Right lung (tissue), 5 donors: ENCODE data around the gene ADRA1B. TPM values are rescaled to one million over a fixed set of nuclear protein-coding genes. Genes with fewer than 3 reads are reported as not detected.

Experiments
- DNase-seq, 2 donors: peaks; one replicate each; pipeline ENCODE4 v3.0.0-alpha.2; 2013
- polyA plus RNA-seq, 5 donors: library from polyadenylated mRNA; unstranded; fragments of 120-200 nt; gene quantifications; one replicate each; pipeline versions ENCODE4 v1.2.1 to v1.2.3, GENCODE V29; 2013; ENCODE audit warnings: inconsistent platforms in 1 of 5, low replicate concordance in 1 of 5; ENCODE audit not compliant: insufficient read length in 5 of 5, insufficient read depth in 1 of 5

Gene ADRA1B
- polyA plus RNA-seq, 5 donors, result 0.44 to 0.86 (median 0.76) TPM

DNA sequence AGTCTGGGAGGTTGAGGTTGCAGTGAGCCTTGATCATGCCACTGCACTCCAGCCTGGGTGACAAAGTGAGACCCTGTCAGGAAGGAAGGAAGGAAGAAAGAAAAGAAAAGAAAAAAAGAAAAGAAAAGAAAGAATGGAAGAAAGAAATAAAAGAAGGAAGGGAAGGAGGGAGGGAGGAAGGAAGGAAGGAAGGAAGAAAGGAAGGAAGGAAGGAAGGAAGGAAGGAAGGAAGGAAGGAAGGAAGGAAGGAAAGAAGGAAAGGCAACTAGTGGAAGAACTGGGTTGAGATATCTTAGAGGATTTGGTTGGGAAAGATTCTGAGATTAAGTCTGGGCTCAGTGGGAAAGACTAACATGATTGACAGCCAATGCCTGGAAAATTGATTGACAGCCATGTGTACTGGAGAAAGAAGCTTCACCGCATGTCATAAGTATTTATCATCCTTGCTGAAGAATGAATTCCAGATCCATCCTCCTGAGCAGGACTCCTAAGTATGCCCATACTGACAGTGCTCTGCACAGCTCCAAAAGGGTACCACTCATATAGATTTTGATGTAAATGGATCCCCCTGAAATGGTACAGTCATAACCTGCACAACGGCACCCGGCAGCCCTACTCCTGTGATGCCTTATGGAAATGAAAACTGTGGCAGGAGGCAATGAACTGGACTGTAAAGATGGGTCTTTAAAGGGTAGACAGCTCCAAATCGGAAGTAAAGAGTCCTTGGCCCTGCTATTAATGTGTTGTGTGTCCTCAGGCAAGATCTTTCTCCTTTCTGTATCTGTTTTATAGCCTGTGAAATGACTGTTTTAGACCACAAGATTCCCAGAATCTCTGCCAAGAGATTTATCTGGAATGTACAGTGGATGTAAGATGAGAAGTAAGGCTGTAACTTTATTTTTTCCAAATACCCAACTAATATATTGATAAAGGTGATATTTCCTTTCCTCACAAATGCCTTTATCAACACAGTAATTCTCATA is 16.9 kb upstream of the ADRA1B start:
- no peak for DNase-seq

DNA sequence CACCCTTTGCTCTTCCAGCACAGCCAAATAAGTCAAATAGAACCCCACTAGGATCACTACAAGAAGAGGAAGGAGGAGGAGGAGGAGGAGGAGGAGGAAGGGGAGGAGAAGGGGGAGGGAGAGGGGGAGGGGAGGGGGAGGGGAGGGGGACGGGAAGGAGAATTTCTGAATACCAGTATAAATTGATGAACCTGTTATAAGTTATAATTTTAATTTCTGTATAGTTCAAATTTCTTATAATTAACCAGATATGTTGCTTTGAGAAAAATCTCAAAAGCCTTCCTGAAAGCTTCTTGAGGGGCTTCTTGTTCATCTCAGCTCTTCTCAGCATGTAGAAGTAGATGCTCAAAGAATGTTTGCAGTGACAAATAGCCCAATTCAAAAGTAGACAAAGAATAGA is 15.0 kb upstream of the ADRA1B start:
- DNase-seq, result no peak

DNA sequence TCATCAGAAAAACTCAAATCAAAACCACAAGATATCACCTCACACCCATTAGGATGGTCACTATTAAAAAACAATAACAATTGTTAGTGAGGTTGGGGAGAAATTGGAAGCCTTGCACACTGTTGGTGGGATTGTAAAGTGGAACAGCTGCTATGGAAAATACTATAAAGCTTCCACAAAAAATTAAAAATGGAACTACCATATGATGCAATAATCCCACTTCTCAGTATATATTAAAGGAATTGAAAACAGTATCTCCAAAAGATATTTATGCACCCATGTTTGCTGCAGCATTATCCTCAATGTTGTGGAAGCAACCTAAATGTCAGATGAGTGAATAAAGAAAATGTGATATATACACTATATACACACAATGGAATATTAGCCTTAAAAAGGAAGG is 14.5 kb upstream of the ADRA1B start:
- no peak for DNase-seq

DNA sequence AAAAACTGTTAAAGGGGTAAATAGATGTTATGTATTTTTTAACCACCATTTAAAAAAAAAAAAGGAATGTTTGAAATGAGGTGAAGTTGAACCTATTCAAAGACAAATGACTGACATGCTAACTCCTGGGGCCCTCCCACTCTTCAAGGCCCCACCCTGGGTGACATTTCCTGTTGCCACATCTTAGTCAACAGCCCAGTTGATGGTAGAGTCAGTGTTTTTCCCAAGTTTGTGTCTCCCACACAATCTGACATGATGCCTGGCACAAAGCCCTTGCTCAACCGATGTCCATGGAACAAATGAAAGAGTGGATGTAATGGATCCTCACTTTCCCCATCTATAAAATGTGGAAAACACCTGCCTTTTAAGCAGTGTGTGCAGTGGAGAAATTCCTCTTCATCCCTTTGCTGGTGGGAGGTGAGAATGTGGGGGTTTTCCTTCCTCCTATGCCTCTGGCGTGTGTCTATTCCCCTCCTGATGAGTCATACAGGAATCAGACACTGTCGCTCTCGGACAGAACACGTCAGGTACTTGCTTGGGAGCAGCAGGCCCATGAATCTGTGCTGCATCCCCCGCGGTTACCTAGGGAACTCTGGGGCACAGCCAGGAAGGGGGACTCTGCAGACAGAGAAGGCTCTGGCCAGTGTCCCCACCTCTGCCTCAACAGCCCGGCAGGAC is 13.7 kb upstream of the ADRA1B start:
- no peak for DNase-seq

DNA sequence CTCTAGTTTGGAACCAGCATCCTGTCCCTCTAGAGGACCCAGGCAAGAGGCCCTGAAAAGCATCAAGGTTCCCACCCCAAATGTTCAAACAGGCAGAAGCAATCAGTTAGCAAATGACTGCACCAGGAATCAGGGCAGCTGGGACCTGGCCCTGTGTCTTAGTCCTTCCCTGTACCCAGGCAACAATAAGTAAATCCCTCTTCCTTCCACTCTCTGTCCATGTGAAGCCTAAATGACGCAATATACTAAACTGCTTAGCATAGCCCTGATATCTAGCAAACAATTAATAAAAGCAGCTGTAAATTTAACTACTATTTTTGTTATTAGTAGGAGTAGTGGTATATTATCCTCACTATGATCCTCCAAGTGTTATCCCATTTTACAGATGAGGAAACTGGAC is 13.2 kb upstream of the ADRA1B start:
- DNase-seq, result no peak

DNA sequence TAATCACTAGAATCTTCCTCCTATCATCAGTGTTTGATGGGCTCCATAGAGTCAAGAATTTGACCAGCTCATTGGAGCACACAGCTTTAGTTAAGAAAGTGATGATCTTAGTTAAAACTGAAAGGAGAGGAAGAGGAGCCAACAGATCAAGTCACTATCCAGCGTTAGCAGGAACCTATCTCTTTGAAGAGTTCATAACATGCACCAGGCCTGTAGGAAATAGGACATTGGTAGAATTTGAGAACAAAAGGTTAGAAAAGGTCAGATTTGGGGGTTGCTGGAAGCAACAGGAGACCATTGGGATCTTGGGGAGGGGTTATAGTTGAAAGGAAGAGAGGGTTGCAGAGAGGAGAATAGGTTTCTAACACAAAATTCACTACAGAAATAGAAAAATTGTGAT is 11.4 kb upstream of the ADRA1B start:
- no peak for DNase-seq

DNA sequence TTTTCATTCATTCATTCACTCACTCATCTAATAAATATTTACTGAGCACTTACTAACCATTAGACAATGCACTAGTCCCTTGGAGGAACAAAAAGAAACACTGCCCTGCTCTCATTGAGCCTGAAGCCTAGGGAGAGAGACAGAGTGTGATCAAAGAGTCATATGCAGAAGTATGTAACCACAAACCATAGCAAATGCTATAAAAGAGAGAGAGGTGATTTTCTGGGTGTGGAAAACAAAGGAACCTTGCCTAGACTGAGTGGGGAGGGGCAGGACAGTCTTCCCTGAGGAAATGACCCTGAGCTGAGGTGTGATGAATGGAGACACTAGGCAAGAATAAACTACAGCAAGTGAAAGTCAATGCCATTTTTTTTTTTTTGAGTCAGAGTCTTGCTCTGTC is 10.8 kb upstream of the ADRA1B start:
- DNase-seq, result no peak

DNA sequence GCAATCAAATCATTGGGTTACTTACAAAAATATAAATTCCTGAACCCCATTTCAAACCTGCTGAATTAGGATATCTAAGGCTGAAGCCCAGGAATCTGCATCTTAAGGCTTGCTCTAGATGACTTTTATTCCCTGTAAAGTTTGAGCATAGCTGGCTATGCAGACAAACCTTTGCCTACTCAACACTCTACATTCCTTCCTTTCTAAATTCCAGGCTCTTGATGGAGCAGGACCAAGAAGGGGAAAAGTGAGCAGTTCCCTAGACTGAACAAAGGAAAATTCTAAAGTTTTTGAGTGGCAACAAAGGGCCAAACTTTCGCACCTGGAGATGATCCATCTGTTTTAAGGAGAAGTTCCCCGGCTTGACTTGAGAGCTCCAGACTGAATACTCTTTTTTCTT is 9.8 kb upstream of the ADRA1B start:
- DNase-seq, result no peak

DNA sequence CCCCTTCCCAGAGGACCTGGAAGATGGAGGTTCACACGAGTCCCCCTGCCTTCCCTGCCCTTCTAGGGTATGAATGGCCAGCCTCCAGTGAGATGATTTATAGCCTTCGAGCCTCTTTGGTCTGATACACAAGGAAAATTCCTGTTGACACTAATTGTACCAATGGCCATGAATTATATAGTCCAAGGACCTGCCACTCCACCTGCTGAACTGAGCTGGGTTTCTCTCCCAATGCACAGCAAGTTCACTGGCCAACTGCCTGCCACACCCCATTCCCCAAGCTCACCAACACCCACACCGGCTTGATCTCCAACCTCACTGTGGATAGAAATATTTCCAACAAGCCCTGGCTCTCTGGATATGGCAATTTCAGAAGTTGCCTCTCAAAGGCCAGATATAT is 9.3 kb upstream of the ADRA1B start:
- DNase-seq, result no peak

DNA sequence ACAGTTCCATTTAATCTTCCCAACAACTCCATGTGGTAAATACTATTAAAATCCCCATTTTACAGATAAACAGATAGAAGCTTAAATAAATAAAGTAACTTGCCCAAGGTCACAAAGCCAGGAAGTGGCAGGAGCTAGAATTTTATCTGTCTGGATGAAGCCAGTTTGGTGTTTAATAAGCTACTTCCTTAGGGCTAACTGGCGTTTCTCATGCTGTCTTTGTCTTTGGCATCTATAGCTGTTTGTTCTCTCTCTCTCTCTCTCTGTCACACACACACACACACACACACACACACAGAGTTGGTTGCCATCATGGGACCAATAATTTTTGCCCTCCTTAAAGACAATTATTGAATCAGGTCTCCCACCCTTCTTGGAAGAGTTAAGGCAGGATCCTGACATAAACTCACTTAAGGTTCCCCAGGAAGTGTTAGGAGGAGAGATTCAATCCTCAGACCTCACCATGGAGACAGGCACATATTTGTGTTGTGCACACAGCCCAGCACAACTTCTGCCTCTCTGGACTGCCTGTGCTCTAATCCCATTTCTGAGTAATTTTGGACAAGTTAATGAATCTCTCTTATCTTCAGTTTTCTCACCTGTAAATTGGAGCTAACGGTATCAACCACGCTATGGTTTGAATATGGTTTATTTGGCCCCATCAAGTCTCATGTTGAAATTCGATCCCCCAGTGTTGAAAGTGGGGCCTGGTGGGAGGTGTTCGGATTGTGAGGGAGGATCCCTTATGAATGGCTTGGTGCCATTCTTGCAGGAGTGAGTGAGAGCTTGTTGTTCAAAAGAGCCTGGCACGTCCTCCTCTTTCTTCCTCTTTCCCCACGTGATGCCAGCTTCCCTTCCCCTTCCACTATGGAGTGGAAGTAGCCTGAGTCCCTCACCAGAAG is 8.3 kb upstream of the ADRA1B start:
- no peak for DNase-seq

DNA sequence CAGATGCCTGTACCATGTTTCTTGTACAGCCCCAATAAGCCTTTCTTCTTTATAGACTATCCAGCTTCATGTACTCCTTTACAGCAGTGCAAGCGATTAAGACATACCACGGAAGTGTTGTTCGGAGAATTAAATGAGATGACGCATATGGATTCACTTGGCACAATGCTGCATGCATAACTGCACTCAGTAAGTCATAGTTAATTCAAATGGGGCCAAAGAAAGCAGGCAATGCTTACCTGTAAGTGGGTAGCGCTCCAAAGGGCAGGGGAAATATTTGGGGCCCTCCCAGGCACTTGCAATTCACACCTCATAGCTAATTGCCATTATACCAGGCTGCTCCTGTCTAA is 7.7 kb upstream of the ADRA1B start:
- DNase-seq, result no peak

DNA sequence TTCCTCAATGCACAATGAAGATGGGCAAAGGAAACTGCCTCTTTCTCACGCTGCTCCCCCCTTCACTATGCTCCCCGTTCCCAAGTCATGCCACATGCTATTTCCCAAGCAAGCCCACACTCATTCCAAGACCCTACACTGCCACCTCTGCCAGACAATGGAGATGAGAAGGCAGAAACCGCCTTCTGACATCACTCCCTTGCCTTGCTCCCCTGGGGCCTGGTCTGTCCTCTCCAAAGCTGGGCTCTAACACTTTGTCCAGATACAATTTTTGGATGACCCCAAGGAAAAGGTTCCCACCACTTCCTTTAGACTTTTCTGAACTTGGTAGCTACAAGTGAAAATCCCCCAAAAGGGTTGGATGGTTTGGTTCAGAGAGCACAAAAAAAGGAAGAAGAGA is 7.2 kb upstream of the ADRA1B start:
- no peak for DNase-seq

DNA sequence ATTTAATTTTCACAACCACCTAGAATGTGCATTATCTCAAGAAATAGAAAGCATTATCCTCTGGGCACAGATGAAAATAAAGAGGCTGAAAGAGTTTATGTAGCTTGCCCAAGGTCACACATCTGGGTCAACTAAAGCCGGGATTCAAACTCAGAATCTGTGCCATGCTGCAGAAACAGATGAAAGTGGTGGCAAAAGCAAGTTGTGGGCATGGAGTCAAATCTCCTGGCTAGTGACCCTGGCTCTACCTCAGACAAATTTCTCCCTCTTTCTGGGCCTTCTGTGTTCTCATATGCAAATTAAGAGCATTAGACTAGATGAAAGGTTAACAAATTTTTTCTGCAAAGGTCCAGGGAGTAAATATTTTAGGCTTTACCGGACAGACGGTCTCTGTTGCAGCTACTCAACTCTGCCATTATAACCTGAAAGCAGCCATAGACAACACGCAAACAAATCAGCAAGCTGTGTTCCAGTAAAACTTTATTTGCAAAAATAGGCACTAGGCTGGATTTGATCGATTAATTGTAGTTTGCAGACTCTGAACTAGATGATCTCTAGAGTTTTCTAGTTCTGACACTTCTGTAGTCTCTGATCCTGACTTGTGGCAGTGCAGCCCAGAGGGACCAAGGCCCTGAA is 6.0 kb upstream of the ADRA1B start:
- no peak for DNase-seq

DNA sequence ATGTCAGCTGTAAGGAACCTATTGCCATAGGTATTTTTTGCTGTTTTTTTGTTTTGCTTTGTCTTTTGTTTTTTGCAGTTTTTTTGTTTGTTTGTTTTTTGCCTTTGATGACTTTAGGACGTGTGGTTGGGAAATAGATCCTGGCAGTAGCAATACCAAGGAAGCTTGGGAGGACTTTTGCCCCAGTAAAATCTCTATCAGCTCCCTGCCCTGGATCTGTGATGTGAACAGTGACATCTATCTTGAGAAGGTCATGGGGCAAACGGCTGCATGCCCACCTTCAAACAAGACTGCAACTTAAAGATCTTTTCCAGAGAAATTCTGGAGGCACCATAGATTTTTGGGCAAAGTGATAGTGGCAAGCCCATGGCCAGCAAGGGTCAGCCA is 5.4 kb upstream of the ADRA1B start:
- DNase-seq, result no peak

DNA sequence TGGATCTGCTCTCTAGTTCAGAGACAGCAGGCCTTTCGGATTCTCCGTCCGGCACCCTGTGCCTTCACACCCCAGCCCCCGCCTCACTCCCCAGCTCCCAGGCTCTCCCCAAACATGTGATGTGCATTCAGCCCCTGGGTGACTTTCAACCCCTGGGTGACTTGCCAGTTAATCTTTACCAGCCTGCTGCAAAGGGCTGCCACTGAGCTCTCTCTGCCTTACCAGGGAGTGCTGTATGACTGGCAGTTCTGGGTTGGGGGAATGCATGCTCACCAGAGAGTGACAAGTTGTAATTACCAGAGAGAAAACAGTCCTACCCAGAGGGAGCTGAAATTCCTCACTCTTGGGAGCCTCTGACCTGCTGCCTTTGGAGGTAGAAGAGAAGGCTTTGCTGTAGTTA is 4.9 kb upstream of the ADRA1B start:
- DNase-seq, result no peak

DNA sequence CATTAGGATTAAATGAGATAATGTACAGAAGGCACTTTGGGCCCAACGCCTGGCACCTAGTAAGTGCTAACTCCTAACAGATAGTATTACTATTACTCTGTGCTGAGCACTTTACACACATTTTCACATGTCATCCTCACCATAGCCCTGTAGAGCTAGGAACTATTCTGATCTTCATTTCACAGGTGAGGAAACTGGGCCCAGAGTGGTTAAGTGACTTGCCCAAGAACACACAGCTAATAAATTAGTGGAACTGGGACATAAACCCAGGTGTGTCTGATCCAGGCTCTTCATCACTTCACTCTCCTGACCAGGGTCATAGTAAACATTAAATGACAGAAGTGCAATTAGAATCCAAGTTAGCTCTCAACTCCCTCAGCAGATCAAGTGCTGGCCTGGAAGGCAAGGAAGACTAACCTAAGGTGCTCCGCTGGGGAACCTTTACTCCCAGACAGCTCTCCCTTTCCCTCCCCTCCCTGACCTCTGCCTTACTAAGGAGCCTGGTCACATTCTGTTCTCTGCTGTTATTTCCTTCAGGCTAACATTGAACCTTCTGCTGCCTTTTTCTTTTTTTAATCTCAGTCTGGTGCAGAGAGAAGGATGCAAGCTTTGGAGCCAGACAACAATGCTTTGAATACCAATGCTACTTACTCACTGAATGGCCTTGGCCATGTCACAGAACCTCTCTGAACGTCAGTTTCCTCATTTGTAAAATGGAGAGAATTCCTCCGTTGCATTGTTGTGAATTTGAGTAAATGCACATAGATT is 4.1 kb upstream of the ADRA1B start:
- no peak for DNase-seq

DNA sequence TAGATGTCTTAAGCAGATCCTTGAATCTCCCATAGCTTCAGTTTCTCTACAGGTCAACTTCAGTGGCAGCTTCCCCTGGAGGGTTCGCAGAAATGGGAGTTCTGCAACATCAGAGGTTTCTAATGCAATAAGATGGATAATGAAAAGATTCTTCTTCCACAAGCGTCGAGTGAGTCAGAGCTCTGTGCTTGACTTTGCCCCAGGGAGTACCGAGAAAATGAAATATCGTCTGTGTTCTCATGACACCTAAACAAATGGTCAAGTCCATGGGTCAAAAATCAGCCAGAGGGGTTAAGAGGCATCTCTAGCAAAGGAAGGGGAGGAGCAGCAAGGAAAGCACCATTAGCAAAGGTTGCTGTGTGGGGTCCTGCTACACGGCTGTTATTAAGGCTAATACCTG is 3.2 kb upstream of the ADRA1B start:
- DNase-seq, result no peak

DNA sequence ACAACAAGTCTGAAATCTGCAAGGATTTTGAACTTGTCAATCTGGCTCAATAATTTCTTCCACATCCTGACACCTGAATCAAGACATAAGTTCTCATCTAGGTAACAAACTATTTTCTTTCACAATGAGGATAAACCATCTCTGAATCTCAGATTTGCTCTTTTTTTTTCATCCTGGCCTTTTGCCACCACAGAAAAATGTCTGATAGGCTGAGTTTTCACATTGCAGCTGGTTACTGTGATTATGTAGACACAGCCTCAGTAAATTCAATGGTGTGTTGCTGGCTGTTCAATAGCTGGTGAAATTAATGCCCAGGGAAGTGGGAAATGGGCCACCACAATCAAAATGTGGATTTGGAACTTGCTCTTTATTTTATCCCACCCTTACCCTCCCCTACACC is 2.8 kb upstream of the ADRA1B start:
- no peak for DNase-seq

DNA sequence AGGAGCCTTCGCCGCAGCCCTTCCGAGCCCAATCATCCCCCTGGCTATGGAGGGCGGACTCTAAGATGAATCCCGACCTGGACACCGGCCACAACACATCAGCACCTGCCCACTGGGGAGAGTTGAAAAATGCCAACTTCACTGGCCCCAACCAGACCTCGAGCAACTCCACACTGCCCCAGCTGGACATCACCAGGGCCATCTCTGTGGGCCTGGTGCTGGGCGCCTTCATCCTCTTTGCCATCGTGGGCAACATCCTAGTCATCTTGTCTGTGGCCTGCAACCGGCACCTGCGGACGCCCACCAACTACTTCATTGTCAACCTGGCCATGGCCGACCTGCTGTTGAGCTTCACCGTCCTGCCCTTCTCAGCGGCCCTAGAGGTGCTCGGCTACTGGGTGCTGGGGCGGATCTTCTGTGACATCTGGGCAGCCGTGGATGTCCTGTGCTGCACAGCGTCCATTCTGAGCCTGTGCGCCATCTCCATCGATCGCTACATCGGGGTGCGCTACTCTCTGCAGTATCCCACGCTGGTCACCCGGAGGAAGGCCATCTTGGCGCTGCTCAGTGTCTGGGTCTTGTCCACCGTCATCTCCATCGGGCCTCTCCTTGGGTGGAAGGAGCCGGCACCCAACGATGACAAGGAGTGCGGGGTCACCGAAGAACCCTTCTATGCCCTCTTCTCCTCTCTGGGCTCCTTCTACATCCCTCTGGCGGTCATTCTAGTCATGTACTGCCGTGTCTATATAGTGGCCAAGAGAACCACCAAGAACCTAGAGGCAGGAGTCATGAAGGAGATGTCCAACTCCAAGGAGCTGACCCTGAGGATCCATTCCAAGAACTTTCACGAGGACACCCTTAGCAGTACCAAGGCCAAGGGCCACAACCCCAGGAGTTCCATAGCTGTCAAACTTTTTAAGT is 819 bp downstream of the ADRA1B start:
- DNase-seq, result no peak

DNA sequence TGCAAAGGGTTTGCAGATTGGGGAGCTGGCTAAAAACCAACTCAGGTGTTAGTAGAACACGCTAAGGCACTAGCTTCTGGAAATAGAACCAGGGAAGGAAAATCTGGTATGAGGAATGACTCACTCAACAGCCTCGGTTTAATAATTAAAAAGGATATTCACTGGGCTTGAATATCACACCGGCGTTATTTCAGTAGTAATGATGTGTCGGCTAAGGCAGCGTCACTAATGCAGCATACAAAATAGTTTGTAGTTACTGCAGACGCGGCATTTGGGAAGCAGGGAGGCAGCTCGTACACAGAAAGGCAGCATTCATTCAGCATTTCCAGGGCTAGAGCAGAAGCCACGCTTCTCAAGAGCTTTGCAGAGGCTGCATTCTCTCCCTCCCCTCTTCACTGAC is 1.7 kb downstream of the ADRA1B start:
- no peak for DNase-seq
